NB4 (cell line): ENCODE results near the gene GON4L.
"Not testable (repeated sequence)": the region's sequence is repeated elsewhere in the genome, so short reads cannot be mapped to it uniquely, and the experiment has no call there.

ENCODE experiments used
- MYC ChIP-seq: IDR thresholded peaks from 2 replicates; pipeline ENCODE4 v1.6.1; 2011; ENCODE audit warnings: low read depth, low read length
- TF ChIP-seq, protein P1 (sequence below): IDR thresholded peaks from one replicate; pipeline ENCODE4 v1.5.1; 2012; ENCODE audit warnings: low read depth, low read length
- TF ChIP-seq, protein P2 (sequence below): IDR thresholded peaks from 2 replicates; pipeline ENCODE4 v1.6.1; 2011; ENCODE audit warnings: low read depth, low read length

DNA sequence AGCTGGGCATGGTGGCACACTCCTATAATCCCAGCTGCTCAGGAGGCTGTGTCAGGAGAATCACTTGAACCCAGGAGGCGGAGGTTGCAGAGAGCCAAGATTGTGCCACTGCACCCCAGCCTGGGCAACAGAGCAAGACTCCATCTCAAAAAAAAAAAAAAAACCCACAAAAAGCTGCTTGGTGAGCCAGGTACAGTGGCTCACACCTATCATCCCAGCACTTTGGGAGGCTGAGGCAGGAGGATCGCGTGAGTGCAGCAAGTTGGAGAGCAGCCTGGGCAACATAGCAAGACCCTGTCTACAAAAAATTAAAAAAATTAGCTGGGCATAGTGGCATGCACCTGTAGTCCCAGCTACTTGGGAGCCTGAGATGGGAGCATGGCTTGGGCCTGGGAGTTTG is 142.0 kb downstream of the GON4L start:
- TF ChIP-seq, protein P1, sequence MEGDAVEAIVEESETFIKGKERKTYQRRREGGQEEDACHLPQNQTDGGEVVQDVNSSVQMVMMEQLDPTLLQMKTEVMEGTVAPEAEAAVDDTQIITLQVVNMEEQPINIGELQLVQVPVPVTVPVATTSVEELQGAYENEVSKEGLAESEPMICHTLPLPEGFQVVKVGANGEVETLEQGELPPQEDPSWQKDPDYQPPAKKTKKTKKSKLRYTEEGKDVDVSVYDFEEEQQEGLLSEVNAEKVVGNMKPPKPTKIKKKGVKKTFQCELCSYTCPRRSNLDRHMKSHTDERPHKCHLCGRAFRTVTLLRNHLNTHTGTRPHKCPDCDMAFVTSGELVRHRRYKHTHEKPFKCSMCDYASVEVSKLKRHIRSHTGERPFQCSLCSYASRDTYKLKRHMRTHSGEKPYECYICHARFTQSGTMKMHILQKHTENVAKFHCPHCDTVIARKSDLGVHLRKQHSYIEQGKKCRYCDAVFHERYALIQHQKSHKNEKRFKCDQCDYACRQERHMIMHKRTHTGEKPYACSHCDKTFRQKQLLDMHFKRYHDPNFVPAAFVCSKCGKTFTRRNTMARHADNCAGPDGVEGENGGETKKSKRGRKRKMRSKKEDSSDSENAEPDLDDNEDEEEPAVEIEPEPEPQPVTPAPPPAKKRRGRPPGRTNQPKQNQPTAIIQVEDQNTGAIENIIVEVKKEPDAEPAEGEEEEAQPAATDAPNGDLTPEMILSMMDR, result not testable (repeated sequence)
- not testable (repeated sequence) for TF ChIP-seq MYC
- TF ChIP-seq, protein P2, sequence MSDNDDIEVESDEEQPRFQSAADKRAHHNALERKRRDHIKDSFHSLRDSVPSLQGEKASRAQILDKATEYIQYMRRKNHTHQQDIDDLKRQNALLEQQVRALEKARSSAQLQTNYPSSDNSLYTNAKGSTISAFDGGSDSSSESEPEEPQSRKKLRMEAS, result not testable (repeated sequence)
